Esophagus muscularis mucosa (tissue), 4 donors: ENCODE measurements around the gene MAGI2. TPM values are rescaled to one million over a fixed set of nuclear protein-coding genes. Genes with fewer than 3 reads are reported as not detected.

ENCODE experiments used
- DNase-seq: peaks from one replicate; pipeline ENCODE4 v3.0.0-alpha.2; 2017; ENCODE audit errors: extremely low spot score
- H3K27ac ChIP-seq, 4 donors: fragments of 200-600 bp; sonication (generic); replicated peaks in 1 of 4; 1 replicate in 3 of 4; 2 replicates in 1 of 4; pipeline ENCODE4 v1.5.1; 2016 to 2019; ENCODE audit warnings: mild to moderate bottlenecking in 1 of 4
- H3K27me3 ChIP-seq, 4 donors: fragments of 200-600 bp; sonication (generic); one replicate each; pipeline versions ENCODE4 v1.5.1 to v1.6.0; 2016 to 2019
- H3K36me3 ChIP-seq, 4 donors: fragments of 200-600 bp; sonication (generic); one replicate each; pipeline ENCODE4 v1.5.1; 2016 to 2019
- H3K4me1 ChIP-seq, 4 donors: fragments of 200-600 bp; sonication (generic); one replicate each; pipeline ENCODE4 v1.5.1; 2016 to 2019
- H3K4me3 ChIP-seq, 4 donors: fragments of 200-600 bp; sonication (generic); 1 replicate in 2 of 4; 2 replicates in 2 of 4; pipeline ENCODE4 v1.5.1; 2016 to 2019; ENCODE audit warnings: mild to moderate bottlenecking in 4 of 4, moderate library complexity in 1 of 4
- H3K9me3 ChIP-seq, 4 donors: fragments of 200-600 bp; sonication (generic); 1 replicate in 3 of 4; 2 replicates in 1 of 4; pipeline ENCODE4 v1.5.1; 2016 to 2019
- CTCF ChIP-seq, 3 experiments: fragments of 200-600 bp in 2 of 3; fragments of 450-650 bp in 1 of 3; sonication (generic) in 2 of 3; IDR thresholded peaks; one replicate each; pipeline ENCODE4 v1.5.1; 2017 to 2019; ENCODE audit warnings: antibody characterized with exemption in 3 of 3, mild to moderate bottlenecking in 2 of 3, moderate library complexity in 1 of 3
- EP300 ChIP-seq: sonication (generic); formaldehyde crosslinking; IDR thresholded peaks from one replicate; pipeline ENCODE4 v1.6.1; 2017; ENCODE audit warnings: antibody characterized with exemption
- POLR2A ChIP-seq: fragments of 450-650 bp; IDR thresholded peaks from one replicate; pipeline ENCODE4 v1.6.1; 2017; ENCODE audit warnings: antibody characterized with exemption, moderate library complexity, mild to moderate bottlenecking, low read depth
- POLR2AphosphoS5 ChIP-seq, 2 donors: sonication (generic); formaldehyde crosslinking; IDR thresholded peaks; one replicate each; pipeline ENCODE4 v1.6.1; 2017; ENCODE audit warnings: antibody characterized with exemption in 2 of 2
- WGBS: methylation state at CpG from one replicate; pipeline ENCODE4 v1.1.5; 2018; 5-methylcytosine and 5-hydroxymethylcytosine counted together
- intact Hi-C: fragments of 100-400 bp; cut with DNase I; formaldehyde crosslinking; loops from one replicate; pipeline ENCODE4 v1.15.1; 2023
- total RNA-seq, 4 donors: library from RNA; depleted of rRNA; stranded (reverse); fragments of >200 nt; gene quantifications; one replicate each; pipeline versions ENCODE4 v1.1.0 to v1.2.1, GENCODE V29; 2016

MAGI2 gene
- total RNA-seq, 4 donors from 2014 or later: 14.4 to 22.3 (median 21.2) TPM

- WGBS: 93% methylated on average over 2 of the region's 2 CpGs
- TF ChIP-seq CTCF (IDR thresholded peaks at IDR 0.05): no peak
- no peak for TF ChIP-seq POLR2AphosphoS5 (IDR thresholded peaks at IDR 0.05)
- no peak for TF ChIP-seq EP300
- no peak for TF ChIP-seq POLR2A
- no peak for DNase-seq
- no peak overlapping the region for H3K27ac ChIP-seq
- H3K36me3 ChIP-seq: no peaks in the 10 kb centered on the region
- H3K4me3 ChIP-seq: no peak overlapping the region
- no peaks in the 10 kb centered on the region for H3K27me3 ChIP-seq
- intact Hi-C loops: no loop called here
- no peaks in the 10 kb centered on the region for H3K9me3 ChIP-seq
- H3K4me1 ChIP-seq: no peaks in the 10 kb centered on the region
These were observed 441.5 kb downstream of the MAGI2 start for GRCh38 chr7:79011921-79012320.

GRCh38 chr7:79009647-79010046 is 443.8 kb downstream of the MAGI2 start:
- intact Hi-C loops: no loop called here
- no peaks in the 10 kb centered on the region for H3K27me3 ChIP-seq
- no peaks in the 10 kb centered on the region for H3K9me3 ChIP-seq
- H3K4me3 ChIP-seq: no peak overlapping the region
- no peak for TF ChIP-seq POLR2AphosphoS5 (IDR thresholded peaks at IDR 0.05)
- TF ChIP-seq POLR2A: no peak
- no peak for TF ChIP-seq EP300
- TF ChIP-seq CTCF (IDR thresholded peaks at IDR 0.05): no peak
- H3K27ac ChIP-seq: no peak overlapping the region
- no peak for DNase-seq
- H3K36me3 ChIP-seq: no peaks in the 10 kb centered on the region
- H3K4me1 ChIP-seq: no peaks in the 10 kb centered on the region

- WGBS: 51% methylated on average over 1 of the region's 1 CpG
- no peak overlapping the region for H3K4me3 ChIP-seq
- no peak for DNase-seq
- no peaks in the 10 kb centered on the region for H3K27me3 ChIP-seq
- intact Hi-C loops: no loop called here
- H3K9me3 ChIP-seq: no peaks in the 10 kb centered on the region
- no peaks in the 10 kb centered on the region for H3K36me3 ChIP-seq
- no peak overlapping the region for H3K27ac ChIP-seq
- no peaks in the 10 kb centered on the region for H3K4me1 ChIP-seq
- TF ChIP-seq POLR2A (no peak), EP300 (no peak), CTCF (IDR thresholded peaks at IDR 0.05) (no peak), POLR2AphosphoS5 (IDR thresholded peaks at IDR 0.05) (no peak)
These were observed 444.7 kb downstream of the MAGI2 start for GRCh38 chr7:79008786-79009185.

- Histone ChIP-seq H3K4me1 (no peaks in the 10 kb centered on the region), H3K9me3 (no peaks in the 10 kb centered on the region), H3K27me3 (no peaks in the 10 kb centered on the region), H3K4me3 (no peak overlapping the region), H3K27ac (no peak overlapping the region), H3K36me3 (no peaks in the 10 kb centered on the region)
- intact Hi-C loops: no loop called here
- TF ChIP-seq POLR2A (no peak), CTCF (IDR thresholded peaks at IDR 0.05) (no peak), POLR2AphosphoS5 (IDR thresholded peaks at IDR 0.05) (no peak), EP300 (no peak)
- no peak for DNase-seq
These were observed 457.5 kb downstream of the MAGI2 start for GRCh38 chr7:78996013-78996412.

GRCh38 chr7:78993341-78993740 is 460.1 kb downstream of the MAGI2 start:
- intact Hi-C loops: no loop called here
- H3K4me3 ChIP-seq: no peak overlapping the region
- no peaks in the 10 kb centered on the region for H3K9me3 ChIP-seq
- H3K4me1 ChIP-seq: no peaks in the 10 kb centered on the region
- H3K27ac ChIP-seq: no peak overlapping the region
- no peaks in the 10 kb centered on the region for H3K36me3 ChIP-seq
- DNase-seq: no peak
- TF ChIP-seq POLR2AphosphoS5 (IDR thresholded peaks at IDR 0.05) (no peak), POLR2A (no peak), EP300 (no peak), CTCF (IDR thresholded peaks at IDR 0.05) (no peak)
- H3K27me3 ChIP-seq: no peaks in the 10 kb centered on the region
